ENCODE results near the gene PAGE2B. TPM values are rescaled to one million over a fixed set of nuclear protein-coding genes. Genes with fewer than 3 reads are reported as not detected.

The PAGE2B gene
- total RNA-seq, 2 donors from 2014 or later: not detected

DNA sequence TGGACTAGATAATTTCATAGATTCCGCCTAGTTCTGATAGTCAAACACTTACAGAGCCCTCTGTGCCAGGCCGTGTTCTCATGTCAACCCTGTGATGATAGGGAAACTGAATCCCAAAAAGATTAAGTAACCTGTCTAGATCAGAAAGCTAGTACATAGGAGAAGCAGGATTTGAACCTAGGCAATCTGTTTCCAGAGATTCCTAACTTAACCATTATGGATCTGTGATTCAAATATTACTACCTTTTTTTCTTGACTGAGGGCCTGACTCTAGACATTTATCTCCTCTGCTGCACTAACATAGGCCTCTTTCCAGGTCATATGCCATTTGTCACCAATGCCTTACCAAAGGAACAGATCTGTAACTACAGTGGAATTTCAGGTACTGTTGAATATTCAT is 45.5 kb upstream of the PAGE2B start:
- ATAC-seq (no peak), DNase-seq (no peak)
- no peak overlapping the region for H3K27ac ChIP-seq
- H3K27me3 ChIP-seq: no peaks in the 10 kb centered on the region
- 54 to 63% methylated on average over 2 of the region's 2 CpGs for WGBS, 2 donors
- H3K4me1 ChIP-seq: no peaks in the 10 kb centered on the region
- TF ChIP-seq, protein P1, sequence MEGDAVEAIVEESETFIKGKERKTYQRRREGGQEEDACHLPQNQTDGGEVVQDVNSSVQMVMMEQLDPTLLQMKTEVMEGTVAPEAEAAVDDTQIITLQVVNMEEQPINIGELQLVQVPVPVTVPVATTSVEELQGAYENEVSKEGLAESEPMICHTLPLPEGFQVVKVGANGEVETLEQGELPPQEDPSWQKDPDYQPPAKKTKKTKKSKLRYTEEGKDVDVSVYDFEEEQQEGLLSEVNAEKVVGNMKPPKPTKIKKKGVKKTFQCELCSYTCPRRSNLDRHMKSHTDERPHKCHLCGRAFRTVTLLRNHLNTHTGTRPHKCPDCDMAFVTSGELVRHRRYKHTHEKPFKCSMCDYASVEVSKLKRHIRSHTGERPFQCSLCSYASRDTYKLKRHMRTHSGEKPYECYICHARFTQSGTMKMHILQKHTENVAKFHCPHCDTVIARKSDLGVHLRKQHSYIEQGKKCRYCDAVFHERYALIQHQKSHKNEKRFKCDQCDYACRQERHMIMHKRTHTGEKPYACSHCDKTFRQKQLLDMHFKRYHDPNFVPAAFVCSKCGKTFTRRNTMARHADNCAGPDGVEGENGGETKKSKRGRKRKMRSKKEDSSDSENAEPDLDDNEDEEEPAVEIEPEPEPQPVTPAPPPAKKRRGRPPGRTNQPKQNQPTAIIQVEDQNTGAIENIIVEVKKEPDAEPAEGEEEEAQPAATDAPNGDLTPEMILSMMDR (IDR thresholded peaks at IDR 0.05): no peak
- no peak for TF ChIP-seq POLR2A (IDR thresholded peaks at IDR 0.05)
- no peak overlapping the region for H3K4me3 ChIP-seq
- intact Hi-C loops (cut with DNase I): no loop called here
- H3K36me3 ChIP-seq (replicated peaks in 1 of 2; ENCODE audit: insufficient read depth in 1 of 2, low read depth in 2 of 2): no peaks in the 10 kb centered on the region
- no peaks in the 10 kb centered on the region for H3K9me3 ChIP-seq

DNA sequence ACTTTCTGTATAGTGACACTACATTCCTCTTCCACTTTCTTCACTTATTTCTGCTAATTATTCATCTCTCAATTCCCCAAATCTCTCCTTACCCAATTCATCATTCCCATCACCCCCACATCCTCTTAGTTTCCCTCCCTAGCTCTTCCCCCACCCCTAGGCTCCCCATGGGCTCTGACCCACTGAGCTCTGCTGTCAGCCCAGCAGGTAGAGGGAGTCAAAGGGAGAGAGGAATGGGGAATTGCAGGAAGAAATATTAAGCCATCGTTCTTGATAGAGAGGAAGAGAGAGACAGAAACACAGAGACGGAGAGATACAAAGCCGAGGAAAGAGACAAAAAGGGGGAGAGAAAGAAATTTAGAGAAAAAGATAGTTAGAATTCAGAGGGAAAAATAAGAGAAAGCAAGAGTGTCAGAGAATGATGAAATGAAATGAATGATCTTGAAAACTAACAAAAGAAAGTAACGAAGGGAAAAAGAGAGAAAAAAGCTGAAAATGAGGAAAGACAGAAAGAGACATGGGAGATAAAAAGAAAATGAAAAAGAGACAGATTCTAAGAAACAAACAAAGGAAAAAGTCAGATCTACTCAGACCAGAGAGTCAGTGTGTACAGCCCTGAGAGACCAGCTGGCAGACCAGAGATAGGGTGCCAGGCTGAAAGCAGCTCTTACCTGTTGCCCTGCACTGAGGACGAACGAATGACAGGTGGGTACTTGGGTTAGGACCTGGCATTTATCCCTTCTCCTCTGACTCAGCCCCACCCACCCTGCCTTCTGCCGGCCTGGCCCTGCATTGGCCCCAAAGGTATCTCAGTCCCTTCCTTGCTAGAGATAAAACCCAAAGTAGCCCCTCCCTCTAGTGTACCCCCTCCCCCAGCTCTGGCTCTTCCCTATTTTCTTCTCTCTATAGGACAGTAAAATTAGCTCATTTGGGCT is 44.3 kb upstream of the PAGE2B start, which contains the start of gene ALAS2:
TSS of gene ALAS2 (minus strand) at position 707 of the 935 bp plus-strand sequence. CDS start 4,977 bp downstream, outside the sequence.
- Histone ChIP-seq H3K4me1 (no peaks in the 10 kb centered on the region), H3K27ac (no peak within 1 kb of the TSS), H3K4me3 (no peak within 1 kb of the TSS), H3K9me3 (no peaks in the 10 kb centered on the region), H3K27me3 (no peaks in the 10 kb centered on the region), H3K36me3 (replicated peaks in 1 of 2; ENCODE audit: insufficient read depth in 1 of 2, low read depth in 2 of 2) (no peaks in the 10 kb centered on the region)
- ATAC-seq (no peak), DNase-seq (no peak)
- intact Hi-C loops (cut with DNase I): no loop called here
- 51 to 57% methylated on average over 7 of the region's 7 CpGs for whole genome bisulfite sequencing, 2 donors
- TF ChIP-seq, protein P1 (IDR thresholded peaks at IDR 0.05): no peak
- TF ChIP-seq POLR2A (IDR thresholded peaks at IDR 0.05): no peak

DNA sequence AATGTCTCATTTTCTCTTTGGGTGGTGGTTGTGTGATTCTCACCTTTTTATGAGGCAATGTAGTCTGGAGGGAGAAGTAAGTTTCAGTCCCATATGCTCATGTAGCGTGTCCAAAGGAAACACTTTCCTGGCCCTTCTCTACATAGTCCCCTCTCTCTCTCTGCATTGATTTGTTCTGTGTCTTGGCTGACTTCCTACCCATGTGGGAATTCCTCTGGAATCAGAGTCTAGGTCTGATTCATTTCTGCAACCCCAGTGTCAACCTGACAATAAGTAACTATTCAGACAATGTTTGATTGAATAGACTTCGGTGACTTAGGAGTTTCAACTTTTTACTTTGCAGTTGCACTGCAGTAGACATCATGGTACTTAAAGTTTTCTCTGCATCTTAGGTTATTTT is 41.4 kb upstream of the PAGE2B start:
- DNase-seq (no peak), ATAC-seq (peak; percentile 56)
- intact Hi-C loops (cut with DNase I): no loop called here
- TF ChIP-seq POLR2A (IDR thresholded peaks at IDR 0.05): no peak
- TF ChIP-seq, protein P1 (IDR thresholded peaks at IDR 0.05): no peak
- Histone ChIP-seq H3K27me3 (no peaks in the 10 kb centered on the region), H3K4me3 (no peak overlapping the region), H3K9me3 (no peaks in the 10 kb centered on the region), H3K27ac (peak overlapping the region in 3 of 4 donors; percentile 9 to 70 (median 62)), H3K4me1 (no peaks in the 10 kb centered on the region), H3K36me3 (replicated peaks in 1 of 2; ENCODE audit: insufficient read depth in 1 of 2, low read depth in 2 of 2) (no peaks in the 10 kb centered on the region)
- 37 to 40% methylated on average over 2 of the region's 2 CpGs for WGBS, 2 donors

DNA sequence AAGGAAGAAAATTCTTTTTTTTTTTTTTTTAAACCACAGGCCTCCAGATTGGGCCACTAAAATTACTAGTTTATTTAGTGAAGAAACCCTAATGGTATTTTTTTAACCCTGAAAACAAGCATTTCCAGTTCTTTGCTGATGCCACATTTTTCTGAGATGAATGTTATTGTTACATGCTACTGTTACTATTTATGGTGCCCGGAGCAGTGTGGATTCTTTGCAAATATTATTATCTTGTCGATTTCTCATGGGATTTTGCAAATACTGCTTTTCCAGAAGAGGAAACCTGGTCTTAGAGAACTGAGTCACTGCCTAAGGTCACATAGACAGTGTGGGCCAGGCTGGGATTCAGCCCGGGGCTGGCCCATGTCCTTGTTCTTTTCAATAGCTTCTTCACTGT is 35.4 kb upstream of the PAGE2B start:
- WGBS, 2 donors: 61 to 94% methylated on average over 2 to 3 of the region's 3 CpGs
- no peaks in the 10 kb centered on the region for H3K4me1 ChIP-seq
- intact Hi-C loops (cut with DNase I): no loop called here
- H3K27me3 ChIP-seq: no peaks in the 10 kb centered on the region
- no peaks in the 10 kb centered on the region for H3K36me3 ChIP-seq (replicated peaks in 1 of 2; ENCODE audit: insufficient read depth in 1 of 2, low read depth in 2 of 2)
- ATAC-seq (no peak), DNase-seq (no peak)
- no peak overlapping the region for H3K4me3 ChIP-seq
- no peak for TF ChIP-seq POLR2A (IDR thresholded peaks at IDR 0.05)
- TF ChIP-seq, protein P1 (IDR thresholded peaks at IDR 0.05): no peak
- no peaks in the 10 kb centered on the region for H3K9me3 ChIP-seq
- no peak overlapping the region for H3K27ac ChIP-seq
